ENCODE measurements around the gene CTU2.

- TF ChIP-seq CTCF (IDR thresholded peaks at IDR 0.05) (no peak), EZH2 (IDR thresholded peaks at IDR 0.05; ENCODE audit: borderline replicate concordance, insufficient read depth, low read depth, low read length, poor library complexity, severe bottlenecking) (no peak)
These were observed 11.8 kb upstream of the CTU2 start for GRCh38 chr16:88694221-88695087.
